ENCODE measurements around the gene TMEM179B. TPM values are rescaled to one million over a fixed set of nuclear protein-coding genes. Genes with fewer than 3 reads are reported as not detected.

Gene TMEM179B
- total and polyA plus RNA-seq, 9 of the 15 experiments (the other 6 are each of a cell fraction or from before 2014, with no cell fraction given) = 27.7 to 105 (median 37.0) TPM

GRCh38 chr11:62792202-62792575 lies 5.0 kb downstream of the TMEM179B start (continued):
- TF ChIP-seq MTA2 (IDR thresholded peaks at IDR 0.05; ENCODE audit: low read depth) (no peak), ZNF764 (CRISPR knock-in tag; IDR thresholded peaks at IDR 0.05; ENCODE audit: low read depth) (no peak)

GRCh38 chr11:62794201-62794775 lies 7.1 kb downstream of the TMEM179B start:
- no peak overlapping the region for H3K27ac ChIP-seq (ENCODE audit: extremely low read depth, low read depth, low read length)
- ChIA-PET CTCF (ENCODE audit: low intra/inter-chr PET ratio) (no interaction called here), POLR2A (interaction anchor here (0.5 to 11.4 kb wide), 10 partner anchors 8 to 87 kb away, joined by 3 to 116 read pairs (median 4); partner anchors contain the start of genes STX5 and TEX54)
- WGBS (ENCODE audit: insufficient coverage, low coverage, missing lambda C conversion rate) = 95% methylated on average over 8 of the region's 8 CpGs
- no peaks in the 10 kb centered on the region for H4K20me1 ChIP-seq (replicated peaks; ENCODE audit: control insufficient read depth, insufficient read depth, low read length)
- peaks cover 28% of the 10 kb centered on the region for H3K79me2 ChIP-seq (ENCODE audit: control insufficient read depth, insufficient read depth, low read length)
- no peak overlapping the region for H3K4me3 ChIP-seq
- DNase-seq (ENCODE audit: extremely low read depth in 1 of 4, low spot score in 3 of 4) (no peak), FAIRE-seq (no peak), ATAC-seq (no peak)
- H3K27me3 ChIP-seq (ENCODE audit: control insufficient read depth in 2 of 2, insufficient read depth in 2 of 2, low read length in 2 of 2) = no peaks in the 10 kb centered on the region
- BruUV-seq (replicated peaks) = no TSS peak
- no peak overlapping the region for H3K9ac ChIP-seq (ENCODE audit: insufficient read depth in 1 of 2, low read depth in 2 of 2, low read length in 2 of 2)
- in situ Hi-C loops (cut with MboI) = no loop called here
- no peak overlapping the region for H2AFZ ChIP-seq (ENCODE audit: low read depth, low read length)
- intact Hi-C loops (cut with micrococcal nuclease) = no loop called here
- no peaks in the 10 kb centered on the region for H3K9me3 ChIP-seq (replicated peaks; ENCODE audit: control insufficient read depth, insufficient read depth, low read depth, low read length)
- H3K4me1 ChIP-seq (replicated peaks in 1 of 2; ENCODE audit: control insufficient read depth in 2 of 2, insufficient read depth in 2 of 2, low read length in 2 of 2) = peaks cover 17 to 20% of the 10 kb centered on the region in 2 experiments; a peak in 4 of 5 replicates
- H3K36me3 ChIP-seq (ENCODE audit: control insufficient read depth, insufficient read depth, low read length) = peaks cover 87% of the 10 kb centered on the region
- H3K9me1 ChIP-seq (ENCODE audit: control insufficient read depth, insufficient read depth, low read length) = no peaks in the 10 kb centered on the region
- no peak overlapping the region for H3K4me2 ChIP-seq (ENCODE audit: insufficient read depth, low read length)
- TF ChIP-seq E2F5 (CRISPR knock-in tag; IDR thresholded peaks at IDR 0.05) (no peak), NCOA1 (IDR thresholded peaks at IDR 0.05; ENCODE audit: low read depth) (no peak), MCM2 (IDR thresholded peaks at IDR 0.05; ENCODE audit: low read depth) (no peak), ZBTB40 (IDR thresholded peaks at IDR 0.05) (no peak), ZBTB40 (CRISPR knock-in tag; IDR thresholded peaks at IDR 0.05) (no peak)
- TF ChIP-seq, protein P1, sequence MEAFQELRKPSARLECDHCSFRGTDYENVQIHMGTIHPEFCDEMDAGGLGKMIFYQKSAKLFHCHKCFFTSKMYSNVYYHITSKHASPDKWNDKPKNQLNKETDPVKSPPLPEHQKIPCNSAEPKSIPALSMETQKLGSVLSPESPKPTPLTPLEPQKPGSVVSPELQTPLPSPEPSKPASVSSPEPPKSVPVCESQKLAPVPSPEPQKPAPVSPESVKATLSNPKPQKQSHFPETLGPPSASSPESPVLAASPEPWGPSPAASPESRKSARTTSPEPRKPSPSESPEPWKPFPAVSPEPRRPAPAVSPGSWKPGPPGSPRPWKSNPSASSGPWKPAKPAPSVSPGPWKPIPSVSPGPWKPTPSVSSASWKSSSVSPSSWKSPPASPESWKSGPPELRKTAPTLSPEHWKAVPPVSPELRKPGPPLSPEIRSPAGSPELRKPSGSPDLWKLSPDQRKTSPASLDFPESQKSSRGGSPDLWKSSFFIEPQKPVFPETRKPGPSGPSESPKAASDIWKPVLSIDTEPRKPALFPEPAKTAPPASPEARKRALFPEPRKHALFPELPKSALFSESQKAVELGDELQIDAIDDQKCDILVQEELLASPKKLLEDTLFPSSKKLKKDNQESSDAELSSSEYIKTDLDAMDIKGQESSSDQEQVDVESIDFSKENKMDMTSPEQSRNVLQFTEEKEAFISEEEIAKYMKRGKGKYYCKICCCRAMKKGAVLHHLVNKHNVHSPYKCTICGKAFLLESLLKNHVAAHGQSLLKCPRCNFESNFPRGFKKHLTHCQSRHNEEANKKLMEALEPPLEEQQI (IDR thresholded peaks at IDR 0.05) = no peak
